Left ventricle myocardium superior (tissue), 1 donor: ENCODE measurements around the gene TMEM80. TPM values are rescaled to one million over a fixed set of nuclear protein-coding genes. Genes with fewer than 3 reads are reported as not detected.

Source experiments
- ATAC-seq: fragments of 200-7000 bp; cut with Tn5 transposase; one replicate; pipeline ENCODE4 v1.9.1; 2020; ENCODE audit warnings: mild to moderate bottlenecking, moderate library complexity
- DNase-seq: peaks from one replicate; pipeline ENCODE4 v3.0.0-alpha.2; 2020
- intact Hi-C: fragments of 100-400 bp; cut with micrococcal nuclease; formaldehyde crosslinking; loops from one replicate; pipeline ENCODE4 v1.11.0; 2022
- total RNA-seq: library from RNA; stranded (reverse); fragmentation: NEBNext Ultra II Directional; extraction: Animal tissue kit (Norgen Biotek cat#: 25700); gene quantifications from one replicate; pipeline ENCODE4 v1.2.1, GENCODE V29; 2021
- donor health status: DM: no; HTN: yes; CAD: no; lungs with severe emphysema.

Gene TMEM80
- total RNA-seq, 1 donor from 2014 or later: 9.0 TPM

- DNase-seq: no peak
- no peak for ATAC-seq
- intact Hi-C loops: no loop called here
Measured at GRCh38 chr11:696955-697491, 1.4 kb downstream of the TMEM80 start.

DNA sequence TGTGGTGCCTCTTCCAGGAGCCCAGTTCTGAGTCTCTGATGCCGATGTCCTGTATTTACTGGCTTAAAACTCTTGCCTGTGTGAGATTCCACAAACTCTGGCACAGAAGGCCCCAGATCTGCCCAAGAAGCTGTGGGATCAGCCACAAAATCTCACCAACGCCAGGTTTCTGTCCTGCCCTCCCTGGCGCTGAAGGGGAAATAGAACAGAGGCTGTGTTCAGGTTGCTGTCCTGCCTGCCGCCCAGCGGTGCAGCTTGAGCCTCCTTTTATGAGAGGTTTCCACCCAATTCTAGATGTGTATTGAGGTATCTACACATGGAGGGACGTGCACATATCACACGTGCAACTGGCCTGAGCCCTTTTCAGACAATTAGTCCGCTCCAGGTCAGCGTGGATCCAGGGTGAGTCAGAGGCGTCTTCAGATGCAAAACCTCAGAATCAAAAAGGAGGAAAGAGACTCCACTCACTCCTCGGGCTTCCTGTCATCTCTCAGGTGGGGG is 2.2 kb downstream of the TMEM80 start:
- ATAC-seq: no peak
- intact Hi-C loops: no loop called here
- DNase-seq: no peak

DNA sequence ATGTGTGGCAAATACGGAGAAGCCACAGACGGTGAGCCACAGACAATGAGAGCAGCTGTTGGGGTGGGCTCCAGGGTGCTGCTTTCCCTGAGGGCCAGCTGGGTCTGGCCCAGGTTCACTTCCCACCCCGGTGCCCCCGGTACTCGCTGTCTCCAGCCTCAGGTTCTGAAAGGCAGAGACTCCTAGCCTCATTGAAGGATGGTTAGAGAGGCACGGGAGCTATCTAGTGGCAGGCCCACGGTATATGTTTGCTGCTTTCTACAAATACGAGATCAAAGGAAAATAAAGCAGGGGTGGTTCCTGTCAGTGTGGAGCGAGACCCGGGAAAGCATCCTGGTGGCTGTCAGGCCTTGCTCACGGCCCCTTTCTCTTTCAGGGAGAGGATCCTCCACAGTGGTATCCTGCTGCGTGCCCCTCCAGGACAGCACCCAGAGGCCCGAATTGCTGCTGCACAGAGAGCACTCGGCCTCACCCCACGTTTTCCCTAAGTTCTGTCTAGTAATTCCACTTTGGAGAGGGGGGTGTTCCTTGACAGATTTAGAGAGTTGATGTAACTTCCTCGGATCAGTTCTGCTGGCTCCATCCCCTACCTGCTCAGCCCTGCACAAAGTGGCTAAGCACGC is 3.0 kb downstream of the TMEM80 start:
- ATAC-seq (no peak), DNase-seq (no peak)
- intact Hi-C loops: no loop called here

GRCh38 chr11:699116-699508 is 3.5 kb downstream of the TMEM80 start:
- intact Hi-C loops: no loop called here
- no peak for DNase-seq
- no peak for ATAC-seq

- intact Hi-C loops: no loop called here
- ATAC-seq (no peak), DNase-seq (no peak)
Measured at GRCh38 chr11:699753-700152, 4.1 kb downstream of the TMEM80 start.

GRCh38 chr11:701741-702461 is 6.3 kb downstream of the TMEM80 start:
- ATAC-seq (no peak), DNase-seq (no peak)
- intact Hi-C loops: no loop called here

DNA sequence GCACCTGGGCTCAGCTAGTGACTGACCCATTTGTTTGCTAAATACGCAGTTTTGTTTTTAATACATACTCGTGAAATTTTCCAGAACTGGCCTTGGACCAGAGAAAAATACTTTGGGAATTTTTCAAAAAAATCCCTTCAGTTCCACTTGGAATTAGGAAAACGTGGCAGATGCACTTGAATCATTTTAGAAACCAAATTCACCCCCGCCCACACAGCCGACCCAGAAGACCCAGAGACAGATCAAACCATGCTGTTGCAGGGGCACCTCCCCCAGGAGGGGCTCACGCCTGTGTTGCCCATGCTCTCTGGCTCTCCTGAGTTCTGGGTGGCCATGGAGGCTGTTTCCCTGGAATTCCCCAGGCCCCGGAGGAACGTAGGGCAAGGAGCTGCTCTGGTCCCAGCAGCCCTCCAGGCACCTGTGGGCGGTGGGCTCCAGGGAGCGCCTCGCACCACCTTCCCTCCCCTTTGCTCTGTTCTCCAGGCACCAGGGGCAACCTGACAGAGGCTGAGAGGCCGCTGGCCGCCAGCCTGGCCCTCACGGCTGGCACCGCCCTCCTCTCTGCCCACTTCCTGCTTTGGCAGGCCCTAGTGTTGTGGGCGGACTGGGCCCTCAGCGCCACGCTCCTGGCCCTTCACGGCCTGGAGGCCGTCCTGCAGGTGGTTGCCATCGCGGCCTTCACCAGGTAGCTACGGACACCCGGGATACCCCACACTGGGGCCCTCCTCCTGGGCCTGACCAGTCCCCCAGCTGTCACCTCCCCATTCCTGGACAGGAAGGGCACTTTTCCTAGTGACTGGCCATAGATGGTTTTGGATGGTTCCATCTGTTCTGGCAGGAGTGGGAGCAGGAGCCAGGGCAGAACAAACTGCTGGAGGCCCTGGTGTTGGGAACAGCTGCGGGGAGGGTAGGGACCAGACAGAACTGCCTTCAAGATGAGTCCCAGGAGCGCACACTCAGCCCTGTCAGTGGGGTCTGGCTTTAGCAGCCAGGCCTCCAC is 7.1 kb downstream of the TMEM80 start:
- no peak for DNase-seq
- ATAC-seq: no peak

GRCh38 chr11:703506-703905 is 7.9 kb downstream of the TMEM80 start:
- ATAC-seq: no peak
- intact Hi-C loops: no loop called here
- no peak for DNase-seq

More for the DNA sequence above, 7.1 kb downstream of the TMEM80 start:
- intact Hi-C loops: no loop called here

DNA sequence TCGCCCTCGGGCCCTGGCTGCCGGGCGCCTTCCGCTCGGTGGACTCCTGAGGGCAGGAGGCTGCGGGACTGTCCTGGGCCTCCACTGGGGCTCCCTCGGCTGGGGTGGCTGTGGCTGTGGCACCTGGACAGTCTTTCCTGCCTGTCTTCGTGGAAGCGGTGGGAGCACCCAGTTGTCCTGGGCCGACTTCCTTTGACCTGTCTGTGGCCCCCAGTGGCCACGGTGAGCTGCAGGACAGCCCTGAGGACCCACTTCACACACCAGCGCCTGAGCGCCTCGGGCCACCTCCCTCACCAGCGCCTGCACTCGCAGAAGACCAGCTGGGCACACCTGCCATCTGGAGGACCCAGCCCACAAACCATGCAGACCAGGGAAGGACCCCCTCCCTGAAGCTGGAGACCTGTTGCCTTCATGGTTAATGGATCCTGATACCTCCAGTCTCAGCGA is 8.6 kb downstream of the TMEM80 start:
- intact Hi-C loops: no loop called here
- DNase-seq (no peak), ATAC-seq (no peak)

GRCh38 chr11:704781-705645 is 9.4 kb downstream of the TMEM80 start:
- ATAC-seq (peak; percentile 8), DNase-seq (no peak)
- intact Hi-C loops: no loop called here

GRCh38 chr11:705646-706438 is 10.2 kb downstream of the TMEM80 start, which contains the start of gene EPS8L2:
Gene EPS8L2 (plus strand): TSS chr11:706231. CDS start chr11:709408, 3,177 bp downstream.
- intact Hi-C loops: no loop called here
- DNase-seq (no peak), ATAC-seq (peak; percentile 18)

DNA sequence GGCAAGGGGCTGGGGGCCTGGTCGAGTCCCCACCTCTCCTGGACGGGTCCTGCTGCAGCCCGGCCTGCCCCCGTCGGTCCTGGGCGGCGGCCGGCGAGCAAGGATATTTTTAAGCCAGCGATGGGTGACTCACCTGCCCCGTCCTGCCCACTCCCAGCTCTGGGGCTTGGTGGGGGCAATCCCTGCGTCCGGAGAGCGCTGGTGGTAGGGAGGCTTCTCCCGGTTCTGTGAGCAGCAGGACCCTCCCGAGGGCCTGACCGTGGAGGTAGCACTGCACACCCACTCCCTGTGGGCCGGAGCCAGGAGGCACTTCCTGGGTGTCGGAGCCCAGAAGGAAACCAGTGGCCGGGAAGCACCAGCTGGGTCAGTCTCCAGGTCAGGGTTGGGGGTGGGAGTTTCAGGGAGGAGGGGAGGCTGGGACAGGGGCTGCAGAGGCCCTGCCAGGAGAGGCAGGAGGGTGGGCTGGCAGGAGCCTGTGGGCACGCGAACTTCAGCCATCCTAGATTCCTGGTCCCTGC is 10.9 kb downstream of the TMEM80 start:
- ATAC-seq (peak; percentile 19), DNase-seq (peak; percentile 36)
- intact Hi-C loops: no loop called here

DNA sequence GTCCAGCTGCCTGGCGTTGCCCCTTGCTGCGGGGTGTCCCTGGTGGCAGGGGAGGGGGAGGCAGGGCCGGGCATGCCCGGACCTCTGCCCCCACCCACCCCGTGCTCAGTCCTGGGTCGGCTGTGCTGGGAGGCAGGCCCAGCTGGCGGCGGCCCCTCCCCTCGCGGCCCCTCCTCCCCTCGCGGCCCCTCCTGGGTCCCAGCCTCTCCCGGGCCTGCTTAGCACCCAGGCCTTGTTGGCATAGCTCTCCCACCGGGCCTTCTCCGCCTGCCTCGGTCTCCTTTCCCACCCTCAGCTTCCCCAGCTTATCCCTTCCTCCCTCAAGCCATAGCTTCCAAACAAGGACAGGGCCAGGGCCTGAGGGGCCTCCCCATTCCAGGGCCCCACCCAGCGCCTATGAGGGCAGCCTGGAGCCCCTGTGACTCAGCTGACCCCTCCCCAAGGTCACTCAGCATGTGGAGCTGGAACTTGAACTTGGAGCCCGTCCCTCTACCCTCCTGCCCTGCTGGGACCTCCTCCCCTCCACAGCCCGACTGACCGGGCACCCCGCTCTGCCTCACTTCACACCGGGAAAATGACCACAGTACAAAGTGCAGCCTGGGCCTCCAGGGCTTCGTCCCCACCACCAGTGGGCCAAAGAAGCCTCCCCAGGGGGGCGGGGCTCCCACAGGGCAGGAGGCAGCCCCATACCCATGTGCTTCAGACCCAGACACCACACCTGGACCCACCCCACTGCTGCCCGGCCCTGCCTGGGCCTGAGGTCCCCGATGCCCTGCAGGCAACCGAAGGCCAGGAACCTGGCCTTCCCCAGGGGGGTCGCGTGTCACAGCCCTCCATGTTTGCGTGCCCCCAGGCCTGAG is 11.6 kb downstream of the TMEM80 start:
- intact Hi-C loops: no loop called here
- peak; percentile 26 for DNase-seq
- ATAC-seq: peak; percentile 53

DNA sequence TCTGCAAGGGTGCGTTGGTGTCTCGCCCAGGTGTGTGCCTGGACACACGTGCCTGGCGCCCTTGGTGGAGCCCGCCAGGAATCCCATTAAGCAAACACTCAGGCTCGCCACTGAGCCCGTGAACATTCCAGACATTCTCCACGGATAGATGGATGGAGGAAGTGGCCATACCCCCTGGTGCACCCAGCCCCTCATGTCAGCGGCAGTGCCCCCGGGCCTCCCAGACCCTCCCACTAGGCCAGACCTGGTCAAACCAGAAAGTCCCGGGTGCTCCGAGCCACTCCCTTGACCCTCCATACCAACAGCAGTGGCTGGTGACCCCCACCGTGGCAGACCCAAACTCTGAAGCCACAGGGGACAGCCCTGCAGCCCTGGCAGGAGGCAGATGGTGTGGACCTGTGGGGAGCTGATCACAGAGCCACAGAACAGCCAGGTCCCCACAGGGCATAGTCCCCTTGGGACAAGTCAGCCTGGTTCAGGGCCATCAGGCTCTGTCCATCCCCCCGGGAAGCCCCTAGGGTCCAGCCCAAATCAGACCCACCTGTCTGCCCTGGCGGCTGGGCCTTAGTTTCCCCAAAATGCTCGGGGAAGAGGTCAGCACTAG is 12.3 kb downstream of the TMEM80 start:
- ATAC-seq: no peak
- DNase-seq: no peak
- intact Hi-C loops: no loop called here

DNA sequence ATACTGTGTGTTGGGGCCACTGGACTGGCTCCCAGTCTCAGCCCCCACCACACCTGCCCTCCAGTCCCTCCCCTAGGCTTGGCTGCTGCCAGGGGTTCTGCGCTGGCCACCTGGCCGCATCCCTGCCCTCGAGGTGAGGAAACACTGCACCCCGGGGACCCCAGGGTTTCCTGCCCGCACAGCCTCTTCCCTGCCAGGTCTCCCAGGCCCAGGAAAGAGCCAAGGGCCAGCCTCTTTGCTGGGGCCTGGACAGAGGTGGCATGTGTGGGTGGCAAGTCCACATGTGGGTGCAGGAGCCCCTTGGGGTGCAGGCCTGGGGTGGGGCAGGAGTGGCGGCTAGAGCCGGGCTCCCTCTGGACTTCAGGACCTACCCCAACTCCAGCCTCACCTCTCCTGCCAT is 12.9 kb downstream of the TMEM80 start:
- intact Hi-C loops: no loop called here
- no peak for DNase-seq
- no peak for ATAC-seq
